Dedifferentiated amniotic fluid mesenchymal stem cell (primary cell): Measurements from ENCODE around the gene LCNL1.
A peak's percentile ranks its signal among the peaks of the same experiment; 100 is the strongest.

Source experiments
- DNase-seq: peaks from one replicate; pipeline ENCODE4 v3.0.0-alpha.2; 2016; ENCODE audit errors: extremely low spot score

The LCNL1 gene

GRCh38 chr9:136947028-136947891 lies 35.5 kb upstream of the LCNL1 start:
- DNase-seq, result no peak

GRCh38 chr9:136947955-136948510 lies 34.8 kb upstream of the LCNL1 start:
- DNase-seq, result no peak

GRCh38 chr9:136949239-136949816 lies 33.5 kb upstream of the LCNL1 start:
- DNase-seq, result no peak

- peak; percentile 56 for DNase-seq
Observed at GRCh38 chr9:136949817-136950655, 32.8 kb upstream of the LCNL1 start.

GRCh38 chr9:136950656-136951276 lies 32.0 kb upstream of the LCNL1 start:
- DNase-seq, result no peak

- DNase-seq, result no peak
Observed at GRCh38 chr9:136951541-136952320, 31.1 kb upstream of the LCNL1 start, which contains the start of gene LCN12. TSS of gene LCN12 (plus strand) at chr9:136952273. CDS start at chr9:136952328, 55 bp downstream.

GRCh38 chr9:136952321-136952850 lies 30.4 kb upstream of the LCNL1 start:
- no peak for DNase-seq

GRCh38 chr9:136952876-136953770 lies 29.7 kb upstream of the LCNL1 start:
- DNase-seq, result no peak

- DNase-seq, result no peak
Observed at GRCh38 chr9:136953771-136954269, 29.0 kb upstream of the LCNL1 start.

- DNase-seq, result no peak
Observed at GRCh38 chr9:136954270-136955083, 28.3 kb upstream of the LCNL1 start.

GRCh38 chr9:136955202-136955942 lies 27.4 kb upstream of the LCNL1 start:
- DNase-seq, result no peak

- DNase-seq, result no peak
Observed at GRCh38 chr9:136955943-136956335, 26.9 kb upstream of the LCNL1 start.

- DNase-seq, result no peak
Observed at GRCh38 chr9:136956604-136957003, 26.2 kb upstream of the LCNL1 start.

GRCh38 chr9:136957461-136957860 lies 25.3 kb upstream of the LCNL1 start:
- no peak for DNase-seq

- DNase-seq, result no peak
Observed at GRCh38 chr9:136957901-136958300, 24.9 kb upstream of the LCNL1 start.

- DNase-seq, result no peak
Observed at GRCh38 chr9:136958473-136958872, 24.3 kb upstream of the LCNL1 start.
